Measurements from ENCODE around the gene BEND6.

The BEND6 gene

DNA sequence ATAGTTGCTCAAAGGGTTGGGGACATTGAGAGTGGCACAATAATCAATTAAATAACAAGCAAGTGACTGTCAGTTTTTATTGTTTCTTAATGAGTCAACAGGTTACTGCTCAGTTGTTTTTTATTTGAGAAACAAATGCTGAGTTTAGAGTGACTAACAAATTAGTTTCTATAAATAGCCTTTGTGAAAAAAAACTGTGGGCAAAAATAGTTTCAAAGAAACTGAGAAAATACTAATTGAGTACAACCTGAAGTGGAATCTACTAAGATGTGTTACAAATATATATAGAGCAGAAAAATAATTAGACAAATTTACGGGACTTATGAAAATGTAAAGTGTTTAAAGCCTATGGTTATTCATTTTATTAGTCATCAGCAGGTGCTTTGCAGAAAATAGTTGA lies 22.3 kb downstream of the BEND6 start:
- Histone ChIP-seq H3K9me3 (ENCODE audit: control insufficient read depth, low read length) (peaks cover 42% of the 10 kb centered on the region), H3K14ac (ENCODE audit: low read length in 2 of 2) (no peak overlapping the region), H2BK12ac (ENCODE audit: low read length in 2 of 2) (no peak overlapping the region), H3K27me3 (ENCODE audit: control insufficient read depth in 1 of 2, insufficient read depth in 1 of 2, low read length in 2 of 2) (no peaks in the 10 kb centered on the region), H3K36me3 (ENCODE audit: control insufficient read depth in 1 of 2, insufficient read depth in 2 of 2, low read depth in 1 of 2, low read length in 2 of 2) (peaks cover 2 to 8% of the 10 kb centered on the region in 2 experiments), H2AFZ (ENCODE audit: low read depth, low read length) (no peak overlapping the region), H4K8ac (ENCODE audit: low read length) (no peak overlapping the region), H3K23ac (ENCODE audit: low read length in 2 of 2) (no peak overlapping the region), H3K9ac (ENCODE audit: low read length) (no peak overlapping the region), H3K18ac (ENCODE audit: low read depth in 1 of 2, low read length in 2 of 2) (no peak overlapping the region), H2AK5ac (ENCODE audit: low read length, severe bottlenecking) (no peak overlapping the region), H2BK5ac (ENCODE audit: low read depth, low read length, poor library complexity, severe bottlenecking) (no peak overlapping the region), H3K4me1 (ENCODE audit: control insufficient read depth, insufficient read depth, low read depth, low read length) (no peaks in the 10 kb centered on the region), H2BK120ac (ENCODE audit: low read depth, low read length) (no peak overlapping the region), H3K4me3 (ENCODE audit: insufficient read depth in 1 of 2, low read depth in 1 of 2, low read length in 2 of 2) (peak overlapping the region in 1 of 2 experiments; percentile 32), H3K4me2 (ENCODE audit: low read length, poor library complexity, severe bottlenecking) (no peak overlapping the region), H3K4ac (ENCODE audit: low read depth in 1 of 2, low read length in 2 of 2) (no peak overlapping the region), H2BK15ac (ENCODE audit: low read depth, poor library complexity, severe bottlenecking) (no peak overlapping the region), H3K27ac (ENCODE audit: low read length, poor library complexity, severe bottlenecking) (no peak overlapping the region), H3K79me1 (replicated peaks; ENCODE audit: low read length, poor library complexity, severe bottlenecking) (no peaks in the 10 kb centered on the region), H4K91ac (ENCODE audit: low read length) (no peak overlapping the region)
- no peak for DNase-seq
- no CpG with 5 or more reads among the region's 1 CpG for WGBS

DNA sequence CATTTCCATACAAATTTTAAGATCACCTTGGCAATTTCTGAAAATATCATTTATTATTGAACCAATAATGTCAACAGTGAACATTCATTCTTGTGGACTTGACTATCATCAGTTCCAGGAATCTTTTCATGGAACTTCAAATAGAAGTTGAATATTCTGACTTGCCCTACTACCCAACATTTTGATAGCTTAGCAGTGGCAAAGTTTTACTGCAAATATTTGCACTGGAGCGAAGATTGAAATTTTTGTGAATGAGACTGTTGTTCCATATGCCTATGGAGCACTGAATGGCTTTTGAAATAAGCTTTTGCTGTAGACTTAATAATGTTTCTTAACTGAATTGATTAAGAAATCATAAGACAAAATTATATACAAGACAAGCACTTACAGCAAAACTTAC lies 23.6 kb downstream of the BEND6 start:
- no peak overlapping the region for H3K23ac ChIP-seq (ENCODE audit: low read length in 2 of 2)
- H3K79me1 ChIP-seq (replicated peaks; ENCODE audit: low read length, poor library complexity, severe bottlenecking), result no peaks in the 10 kb centered on the region
- H3K4ac ChIP-seq (ENCODE audit: low read depth in 1 of 2, low read length in 2 of 2), result no peak overlapping the region
- no peak overlapping the region for H3K4me2 ChIP-seq (ENCODE audit: low read length, poor library complexity, severe bottlenecking)
- no peak overlapping the region for H2BK12ac ChIP-seq (ENCODE audit: low read length in 2 of 2)
- H2BK120ac ChIP-seq (ENCODE audit: low read depth, low read length), result no peak overlapping the region
- H2BK5ac ChIP-seq (ENCODE audit: low read depth, low read length, poor library complexity, severe bottlenecking), result no peak overlapping the region
- no peak overlapping the region for H4K8ac ChIP-seq (ENCODE audit: low read length)
- peaks cover 2 to 12% of the 10 kb centered on the region in 2 experiments for H3K36me3 ChIP-seq (ENCODE audit: control insufficient read depth in 1 of 2, insufficient read depth in 2 of 2, low read depth in 1 of 2, low read length in 2 of 2)
- H3K4me3 ChIP-seq (ENCODE audit: insufficient read depth in 1 of 2, low read depth in 1 of 2, low read length in 2 of 2), result no peak overlapping the region
- H3K27me3 ChIP-seq (ENCODE audit: control insufficient read depth in 1 of 2, insufficient read depth in 1 of 2, low read length in 2 of 2), result no peaks in the 10 kb centered on the region
- no peak overlapping the region for H2BK15ac ChIP-seq (ENCODE audit: low read depth, poor library complexity, severe bottlenecking)
- H3K14ac ChIP-seq (ENCODE audit: low read length in 2 of 2), result no peak overlapping the region
- H3K9ac ChIP-seq (ENCODE audit: low read length), result no peak overlapping the region
- no peak overlapping the region for H3K18ac ChIP-seq (ENCODE audit: low read depth in 1 of 2, low read length in 2 of 2)
- 100% methylated on average over 1 of the region's 1 CpG for WGBS
- H3K27ac ChIP-seq (ENCODE audit: low read length, poor library complexity, severe bottlenecking), result no peak overlapping the region
- peaks cover 42% of the 10 kb centered on the region for H3K9me3 ChIP-seq (ENCODE audit: control insufficient read depth, low read length)
- DNase-seq, result no peak
- H4K91ac ChIP-seq (ENCODE audit: low read length), result no peak overlapping the region
- H2AK5ac ChIP-seq (ENCODE audit: low read length, severe bottlenecking), result no peak overlapping the region
- H2AFZ ChIP-seq (ENCODE audit: low read depth, low read length), result no peak overlapping the region
- no peaks in the 10 kb centered on the region for H3K4me1 ChIP-seq (ENCODE audit: control insufficient read depth, insufficient read depth, low read depth, low read length)

DNA sequence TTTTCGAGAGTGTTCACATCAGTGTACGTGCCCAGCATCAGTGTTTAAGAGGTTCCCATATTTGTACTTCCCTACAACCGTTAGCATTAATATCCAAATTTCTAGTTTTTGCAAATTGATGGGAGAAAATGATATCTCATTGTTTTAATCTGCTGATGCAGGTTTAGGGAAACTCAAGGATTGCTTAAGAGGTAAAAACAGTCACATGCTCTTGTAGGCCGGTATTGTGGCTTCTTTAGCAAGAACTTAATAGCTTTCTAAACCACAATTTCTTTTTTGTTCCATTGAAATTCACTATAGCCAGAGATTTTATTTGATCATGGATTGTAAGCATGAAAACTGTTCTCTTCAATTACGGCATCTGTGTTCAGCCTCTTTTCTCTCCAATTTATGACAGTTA lies 29.5 kb downstream of the BEND6 start:
- Histone ChIP-seq H3K14ac (ENCODE audit: low read length in 2 of 2) (no peak overlapping the region), H2BK5ac (ENCODE audit: low read depth, low read length, poor library complexity, severe bottlenecking) (no peak overlapping the region), H3K36me3 (ENCODE audit: control insufficient read depth in 1 of 2, insufficient read depth in 2 of 2, low read depth in 1 of 2, low read length in 2 of 2) (peaks cover 0 to 6% of the 10 kb centered on the region in 2 experiments), H3K4me2 (ENCODE audit: low read length, poor library complexity, severe bottlenecking) (no peak overlapping the region), H4K91ac (ENCODE audit: low read length) (no peak overlapping the region), H4K8ac (ENCODE audit: low read length) (no peak overlapping the region), H2AFZ (ENCODE audit: low read depth, low read length) (no peak overlapping the region), H3K4me1 (ENCODE audit: control insufficient read depth, insufficient read depth, low read depth, low read length) (no peaks in the 10 kb centered on the region), H2BK15ac (ENCODE audit: low read depth, poor library complexity, severe bottlenecking) (no peak overlapping the region), H3K27ac (ENCODE audit: low read length, poor library complexity, severe bottlenecking) (no peak overlapping the region), H3K4ac (ENCODE audit: low read depth in 1 of 2, low read length in 2 of 2) (no peak overlapping the region), H2BK120ac (ENCODE audit: low read depth, low read length) (no peak overlapping the region), H3K9me3 (ENCODE audit: control insufficient read depth, low read length) (peaks cover under 1% of the 10 kb centered on the region), H3K9ac (ENCODE audit: low read length) (peak overlapping the region; percentile 41), H3K18ac (ENCODE audit: low read depth in 1 of 2, low read length in 2 of 2) (no peak overlapping the region), H2BK12ac (ENCODE audit: low read length in 2 of 2) (no peak overlapping the region), H3K23ac (ENCODE audit: low read length in 2 of 2) (no peak overlapping the region), H2AK5ac (ENCODE audit: low read length, severe bottlenecking) (no peak overlapping the region), H3K27me3 (ENCODE audit: control insufficient read depth in 1 of 2, insufficient read depth in 1 of 2, low read length in 2 of 2) (no peaks in the 10 kb centered on the region), H3K79me1 (replicated peaks; ENCODE audit: low read length, poor library complexity, severe bottlenecking) (no peaks in the 10 kb centered on the region), H3K4me3 (ENCODE audit: insufficient read depth in 1 of 2, low read depth in 1 of 2, low read length in 2 of 2) (no peak overlapping the region)
- WGBS, result 100% methylated on average over 2 of the region's 5 CpGs
- DNase-seq, result peak; percentile 59

DNA sequence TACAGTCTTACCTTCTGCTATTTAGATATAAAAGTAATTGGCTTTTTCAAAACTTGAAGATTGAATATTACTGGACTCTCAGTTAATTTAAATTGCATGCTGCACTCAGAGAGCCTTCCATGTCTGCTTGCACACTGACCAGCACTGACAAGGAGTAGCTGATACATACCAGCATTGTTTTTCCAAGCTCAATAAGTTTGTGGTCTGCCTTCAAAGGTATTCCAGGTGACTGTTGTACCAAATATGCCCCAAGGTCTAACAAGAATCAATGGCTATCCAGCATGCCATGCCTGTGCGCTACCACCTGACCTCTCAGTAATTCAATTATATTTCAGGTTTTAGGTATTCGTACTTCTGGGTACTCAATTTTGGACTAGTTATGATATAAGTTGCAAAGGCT lies 30.0 kb downstream of the BEND6 start:
- WGBS, result 100% methylated on average over 1 of the region's 2 CpGs

More for the DNA sequence above, 30.0 kb downstream of the BEND6 start:
- Histone ChIP-seq H3K4ac (ENCODE audit: low read depth in 1 of 2, low read length in 2 of 2) (no peak overlapping the region), H3K79me1 (replicated peaks; ENCODE audit: low read length, poor library complexity, severe bottlenecking) (no peaks in the 10 kb centered on the region), H2BK120ac (ENCODE audit: low read depth, low read length) (no peak overlapping the region), H3K9me3 (ENCODE audit: control insufficient read depth, low read length) (no peaks in the 10 kb centered on the region), H2BK12ac (ENCODE audit: low read length in 2 of 2) (no peak overlapping the region), H3K4me1 (ENCODE audit: control insufficient read depth, insufficient read depth, low read depth, low read length) (no peaks in the 10 kb centered on the region), H3K23ac (ENCODE audit: low read length in 2 of 2) (no peak overlapping the region), H3K14ac (ENCODE audit: low read length in 2 of 2) (no peak overlapping the region), H2BK5ac (ENCODE audit: low read depth, low read length, poor library complexity, severe bottlenecking) (no peak overlapping the region), H4K8ac (ENCODE audit: low read length) (no peak overlapping the region), H2BK15ac (ENCODE audit: low read depth, poor library complexity, severe bottlenecking) (no peak overlapping the region), H2AFZ (ENCODE audit: low read depth, low read length) (no peak overlapping the region), H3K27ac (ENCODE audit: low read length, poor library complexity, severe bottlenecking) (no peak overlapping the region), H3K9ac (ENCODE audit: low read length) (peak overlapping the region; percentile 27), H4K91ac (ENCODE audit: low read length) (no peak overlapping the region), H3K4me3 (ENCODE audit: insufficient read depth in 1 of 2, low read depth in 1 of 2, low read length in 2 of 2) (no peak overlapping the region), H2AK5ac (ENCODE audit: low read length, severe bottlenecking) (no peak overlapping the region), H3K4me2 (ENCODE audit: low read length, poor library complexity, severe bottlenecking) (no peak overlapping the region), H3K27me3 (ENCODE audit: control insufficient read depth in 1 of 2, insufficient read depth in 1 of 2, low read length in 2 of 2) (no peaks in the 10 kb centered on the region), H3K36me3 (ENCODE audit: control insufficient read depth in 1 of 2, insufficient read depth in 2 of 2, low read depth in 1 of 2, low read length in 2 of 2) (peaks cover 0 to 6% of the 10 kb centered on the region in 2 experiments), H3K18ac (ENCODE audit: low read depth in 1 of 2, low read length in 2 of 2) (no peak overlapping the region)
- no peak for DNase-seq

All from mesenchymal stem cell (in vitro differentiated cells and primary cell).